ENCODE results near the gene ZSWIM8. TPM values are rescaled to one million over a fixed set of nuclear protein-coding genes. Genes with fewer than 3 reads are reported as not detected.

The ZSWIM8 gene
- total and polyA plus RNA-seq, 2 experiments from 2014 or later: 101 to 103 TPM

GRCh38 chr10:73759512-73760115, 25.8 kb upstream of the ZSWIM8 start:
- no peak overlapping the region for H3K4me2 ChIP-seq
- no peak overlapping the region for H2AFZ ChIP-seq
- H3K9me2 ChIP-seq (replicated peaks; ENCODE audit: insufficient read depth): no peaks in the 10 kb centered on the region
- peak overlapping the region; percentile 40 for H3K27ac ChIP-seq
- no peaks in the 10 kb centered on the region for H3K9me3 ChIP-seq (ENCODE audit: low read depth)
- no peaks in the 10 kb centered on the region for H3K27me3 ChIP-seq
- H4K20me1 ChIP-seq (ENCODE audit: insufficient read depth, poor library complexity, severe bottlenecking): peaks cover 2% of the 10 kb centered on the region
- DNase-seq (ENCODE audit: low spot score): peak; percentile 46
- TF ChIP-seq EZH2phosphoT487 (IDR thresholded peaks at IDR 0.05; ENCODE audit: low read depth, severe bottlenecking, unreplicated experiment) (no peak), EZH2 (IDR thresholded peaks at IDR 0.05; ENCODE audit: borderline replicate concordance) (no peak), CTCF (IDR thresholded peaks at IDR 0.05; ENCODE audit: poor library complexity) (no peak)
- peaks cover 5% of the 10 kb centered on the region for H3K36me3 ChIP-seq (replicated peaks; ENCODE audit: insufficient read depth, low read depth)
- no peaks in the 10 kb centered on the region for H3K4me1 ChIP-seq (ENCODE audit: insufficient read depth)
- H3K79me2 ChIP-seq: peaks cover 29% of the 10 kb centered on the region
- no peak overlapping the region for H3K4me3 ChIP-seq
- 71% methylated on average over 5 of the region's 5 CpGs for WGBS (ENCODE audit: low lambda C conversion rate, missing lambda C conversion rate)

DNA sequence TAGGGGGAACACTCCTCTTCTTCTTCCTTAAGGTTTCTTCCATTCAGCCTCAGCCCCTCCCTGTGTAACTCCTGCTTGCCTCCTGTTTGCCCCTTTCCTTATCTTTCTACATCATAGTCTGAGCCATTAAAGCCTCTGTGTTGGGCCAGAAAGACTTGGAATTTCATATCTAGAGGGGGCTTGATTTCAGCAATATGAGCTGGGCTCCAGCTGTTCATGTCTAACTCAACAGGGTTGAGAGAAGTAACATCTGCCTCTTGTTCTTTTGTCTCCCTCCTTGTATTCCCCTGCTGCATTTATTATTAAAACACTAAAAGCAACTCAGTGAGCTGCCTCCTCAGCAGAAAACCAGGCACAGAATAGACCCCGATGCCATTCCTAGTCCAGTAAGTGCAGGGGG, 23.6 kb upstream of the ZSWIM8 start:
- no peak overlapping the region for H3K27ac ChIP-seq
- peaks cover 2% of the 10 kb centered on the region for H4K20me1 ChIP-seq (ENCODE audit: insufficient read depth, poor library complexity, severe bottlenecking)
- no peaks in the 10 kb centered on the region for H3K9me2 ChIP-seq (replicated peaks; ENCODE audit: insufficient read depth)
- H3K9me3 ChIP-seq (ENCODE audit: low read depth): no peaks in the 10 kb centered on the region
- no peak overlapping the region for H2AFZ ChIP-seq
- H3K79me2 ChIP-seq: peaks cover 13% of the 10 kb centered on the region
- H3K36me3 ChIP-seq (replicated peaks; ENCODE audit: insufficient read depth, low read depth): peaks cover 5% of the 10 kb centered on the region
- no peak for TF ChIP-seq CTCF (IDR thresholded peaks at IDR 0.05; ENCODE audit: poor library complexity)
- no peak for TF ChIP-seq EZH2 (IDR thresholded peaks at IDR 0.05; ENCODE audit: borderline replicate concordance)
- TF ChIP-seq EZH2phosphoT487 (IDR thresholded peaks at IDR 0.05; ENCODE audit: low read depth, severe bottlenecking, unreplicated experiment): no peak
- no peak overlapping the region for H3K4me2 ChIP-seq
- H3K27me3 ChIP-seq: no peaks in the 10 kb centered on the region
- H3K4me3 ChIP-seq: no peak overlapping the region
- DNase-seq (ENCODE audit: low spot score): no peak
- no peaks in the 10 kb centered on the region for H3K4me1 ChIP-seq (ENCODE audit: insufficient read depth)
- 100% methylated on average over 1 of the region's 1 CpG for WGBS (ENCODE audit: low lambda C conversion rate, missing lambda C conversion rate)

- no peaks in the 10 kb centered on the region for H3K27me3 ChIP-seq
- peaks cover 9% of the 10 kb centered on the region for H3K79me2 ChIP-seq
- H3K9me3 ChIP-seq (ENCODE audit: low read depth): no peaks in the 10 kb centered on the region
- no peak for DNase-seq (ENCODE audit: low spot score)
- peaks cover 5% of the 10 kb centered on the region for H3K36me3 ChIP-seq (replicated peaks; ENCODE audit: insufficient read depth, low read depth)
- TF ChIP-seq EZH2phosphoT487 (IDR thresholded peaks at IDR 0.05; ENCODE audit: low read depth, severe bottlenecking, unreplicated experiment) (no peak), EZH2 (IDR thresholded peaks at IDR 0.05; ENCODE audit: borderline replicate concordance) (no peak), CTCF (IDR thresholded peaks at IDR 0.05; ENCODE audit: poor library complexity) (no peak)
- 83% methylated on average over 2 of the region's 2 CpGs for WGBS (ENCODE audit: low lambda C conversion rate, missing lambda C conversion rate)
- H3K27ac ChIP-seq: no peak overlapping the region
- H2AFZ ChIP-seq: no peak overlapping the region
- no peaks in the 10 kb centered on the region for H3K9me2 ChIP-seq (replicated peaks; ENCODE audit: insufficient read depth)
- no peak overlapping the region for H3K4me3 ChIP-seq
- H4K20me1 ChIP-seq (ENCODE audit: insufficient read depth, poor library complexity, severe bottlenecking): peaks cover 2% of the 10 kb centered on the region
- no peaks in the 10 kb centered on the region for H3K4me1 ChIP-seq (ENCODE audit: insufficient read depth)
- no peak overlapping the region for H3K4me2 ChIP-seq
Observed at GRCh38 chr10:73762915-73763314, 22.5 kb upstream of the ZSWIM8 start.

All from hepatocyte (in vitro differentiated cells).